K562 (cell line): Measurements from ENCODE around the gene NELL1. TPM values are rescaled to one million over a fixed set of nuclear protein-coding genes. Genes with fewer than 3 reads are reported as not detected.

Source experiments
- ATAC-seq: fragments of 200-7000 bp; cut with Tn5 transposase; 3 replicates; pipeline ENCODE4 v1.9.1; 2020; ENCODE audit warnings: moderate library complexity
- BruUV-seq: library from RNA; stranded (reverse); fragments of 400-500 nt; replicated peaks from 2 replicates; lab custom pipeline; 2021; lab: Mats Ljungman, UMichigan
- CTCF ChIA-PET: fragments of 300-600 bp; formaldehyde crosslinking; extraction: SDS; loops from one replicate; lab custom pipeline; 2021; ENCODE audit warnings: low intra/inter-chr PET ratio; lab: Yijun Ruan, JAX
- POLR2A ChIA-PET: fragments of 300-600, 350-650 bp; sonication (Branson Sonifier 250); formaldehyde crosslinking; extraction: SDS; loops from one replicate; lab custom pipeline; 2021; ENCODE audit warnings: antibody characterized with exemption, inconsistent platforms; lab: Yijun Ruan, JAX
- DNase-seq, 4 experiments: peaks; one replicate each; pipeline versions ENCODE4 v3.0.0 to v3.0.0-alpha.2; 2011 to 2018; ENCODE audit warnings: low spot score in 3 of 4, mixed read lengths in 3 of 4; ENCODE audit errors: extremely low read depth in 1 of 4
- FAIRE-seq: peaks from 2 replicates; lab custom pipeline; 2011; peaks lifted over from hg19 to GRCh38; lab: Jason Lieb, UNC
- H2AFZ ChIP-seq: 2 replicates; pipeline ENCODE4 v1.6.0; 2011; ENCODE audit warnings: low read depth, low read length, control low read depth, inconsistent platforms
- H3K27ac ChIP-seq: fragments of 200-600 bp; 3 replicates; pipeline ENCODE4 v1.8.0; 2011; ENCODE audit warnings: low read depth, mild to moderate bottlenecking, control low read depth, inconsistent platforms, low read length, moderate library complexity, mixed read lengths; ENCODE audit errors: extremely low read depth
- H3K27me3 ChIP-seq, 2 experiments: fragments of 300-600 bp in 1 of 2; 2 replicates in 1 of 2; 3 replicates in 1 of 2; pipeline versions ENCODE4 v1.6.0 to v1.8.0; 2011; ENCODE audit warnings: inconsistent platforms in 2 of 2, low read length in 2 of 2, mild to moderate bottlenecking in 1 of 2, mixed read lengths in 1 of 2, moderate library complexity in 1 of 2; ENCODE audit not compliant: control insufficient read depth in 2 of 2, insufficient read depth in 2 of 2
- H3K36me3 ChIP-seq: fragments of 300-600 bp; 3 replicates; pipeline ENCODE4 v1.8.0; 2011; ENCODE audit warnings: mild to moderate bottlenecking, low read length, inconsistent platforms; ENCODE audit not compliant: control insufficient read depth, insufficient read depth
- H3K4me1 ChIP-seq, 2 experiments: fragments of 200-600 bp in 1 of 2; replicated peaks in 1 of 2; 2 replicates in 1 of 2; 3 replicates in 1 of 2; pipeline versions ENCODE4 v1.5.1 to v1.8.0; 2011; ENCODE audit warnings: inconsistent platforms in 2 of 2, low read length in 2 of 2, mild to moderate bottlenecking in 1 of 2, mixed read lengths in 1 of 2, moderate library complexity in 1 of 2; ENCODE audit not compliant: control insufficient read depth in 2 of 2, insufficient read depth in 2 of 2
- H3K4me2 ChIP-seq: 2 replicates; pipeline ENCODE4 v1.6.1; 2011; ENCODE audit warnings: low read length, control low read depth, inconsistent platforms, mixed read lengths; ENCODE audit not compliant: insufficient read depth
- H3K4me3 ChIP-seq: fragments of 200-600 bp; sonication (generic), shearing (Covaris generic); 2 replicates; pipeline ENCODE4 v1.5.1; 2016; ENCODE audit warnings: control low read depth, inconsistent platforms
- H3K79me2 ChIP-seq: fragments of 200-600 bp; 3 replicates; pipeline ENCODE4 v1.8.0; 2011; ENCODE audit warnings: low read length, inconsistent platforms; ENCODE audit not compliant: control insufficient read depth, insufficient read depth
- H3K9ac ChIP-seq, 2 experiments: 2 replicates each; pipeline versions ENCODE4 v1.6.0 to v1.6.1; 2011; ENCODE audit warnings: low read depth in 2 of 2, low read length in 2 of 2, control low read depth in 1 of 2, inconsistent platforms in 1 of 2, mild to moderate bottlenecking in 1 of 2, mixed read lengths in 1 of 2; ENCODE audit not compliant: insufficient read depth in 1 of 2
- H3K9me1 ChIP-seq: one replicate; pipeline ENCODE4 v1.6.0; 2011; ENCODE audit warnings: inconsistent platforms, mild to moderate bottlenecking, low read length, moderate library complexity; ENCODE audit not compliant: control insufficient read depth, insufficient read depth
- H3K9me3 ChIP-seq: replicated peaks from 2 replicates; pipeline ENCODE4 v1.5.1; 2011; ENCODE audit warnings: low read depth, low read length, inconsistent platforms; ENCODE audit not compliant: control insufficient read depth, insufficient read depth
- H4K20me1 ChIP-seq: replicated peaks from 2 replicates; pipeline ENCODE4 v1.6.1; 2011; ENCODE audit warnings: low read length, inconsistent platforms, mixed read lengths; ENCODE audit not compliant: control insufficient read depth, insufficient read depth
- DDX20 ChIP-seq: fragments of 450-650 bp; IDR thresholded peaks from 2 replicates; pipeline ENCODE4 v1.6.1; 2016; ENCODE audit warnings: missing genetic modification characterization, low read depth, mild to moderate bottlenecking, missing compliant biosample characterization, moderate library complexity
- HLTF ChIP-seq: fragments of 450-650 bp; IDR thresholded peaks from 2 replicates; pipeline ENCODE4 v1.6.1; 2016
- MEF2A ChIP-seq: IDR thresholded peaks from 2 replicates; pipeline ENCODE4 v1.6.1; 2011; ENCODE audit warnings: low read depth, mild to moderate bottlenecking, low read length, moderate library complexity; ENCODE audit not compliant: control insufficient read depth
- MEIS2 ChIP-seq: fragments of 450-650 bp; IDR thresholded peaks from 2 replicates; pipeline ENCODE4 v1.6.1; 2014; ENCODE audit warnings: mild to moderate bottlenecking; ENCODE audit not compliant: partially characterized antibody
- SMARCA4 ChIP-seq: fragments of 450-650 bp; IDR thresholded peaks from 2 replicates; pipeline ENCODE4 v1.6.1; 2016
- SOX6 ChIP-seq: fragments of 450-650 bp; IDR thresholded peaks from 2 replicates; pipeline ENCODE4 v1.6.1; 2014; ENCODE audit warnings: mild to moderate bottlenecking
- SP2 ChIP-seq: IDR thresholded peaks from 2 replicates; pipeline ENCODE4 v1.6.1; 2011; ENCODE audit warnings: mild to moderate bottlenecking, low read depth, low read length, moderate library complexity; ENCODE audit not compliant: poor library complexity, severe bottlenecking; ENCODE audit errors: extremely low read depth
- ZNF318 ChIP-seq, 2 experiments: fragments of 450-650 bp; IDR thresholded peaks; 2 replicates each; pipeline ENCODE4 v1.6.1; 2016; ENCODE audit warnings: mild to moderate bottlenecking in 2 of 2, borderline replicate concordance in 1 of 2, low read depth in 1 of 2, moderate library complexity in 1 of 2
- ZNF431 ChIP-seq: sonication (generic); formaldehyde crosslinking; IDR thresholded peaks from 2 replicates; pipeline ENCODE4 v1.8.0; 2022; ENCODE audit warnings: mild to moderate bottlenecking, missing genetic modification reagents
- ZNF639 ChIP-seq, 2 experiments: fragments of 200-800 bp in 1 of 2; sonication (Bioruptor generic) in 1 of 2; sonication (generic) in 1 of 2; formaldehyde crosslinking in 1 of 2; IDR thresholded peaks in 1 of 2; conservative IDR thresholded peaks in 1 of 2; 2 replicates each; pipeline versions ENCODE4 v1.5.0 to v1.6.1; 2016 to 2020; ENCODE audit warnings: missing compliant biosample characterization in 1 of 2, missing genetic modification characterization in 1 of 2, missing genetic modification reagents in 1 of 2
- WGBS: fragments of 100-300 bp; shearing (Covaris generic); methylation state at CpG from one replicate; pipeline ENCODE4 v1.1.6; 2016; ENCODE audit warnings: low coverage, mixed read lengths; ENCODE audit not compliant: insufficient coverage; ENCODE audit errors: missing lambda C conversion rate; 5-methylcytosine and 5-hydroxymethylcytosine counted together
- in situ Hi-C: fragments of 300-500 bp; cut with MboI; formaldehyde crosslinking; loops from 4 replicates; pipeline ENCODE4 v1.15.0; 2018; ENCODE audit warnings: inconsistent platforms, mixed read lengths
- intact Hi-C: fragments of 100-400 bp; cut with micrococcal nuclease; formaldehyde crosslinking; loops from 2 replicates; pipeline ENCODE4 v1.14.2; 2022
- polyA plus RNA-seq, 8 experiments: library from polyadenylated mRNA; depleted of rRNA in 4 of 8; stranded (reverse) in 5 of 8; unstranded in 3 of 8; fragments of >200 nt; fragmentation: Nextera tagmentation in 2 of 8; fragmentation: Illumina TruSeq in 1 of 8; extraction: Ambion mirVana in 2 of 8; extraction: Trizol in 1 of 8; gene quantifications; 2 replicates each; pipeline versions ENCODE4 v1.2.1 to v1.2.3, GENCODE V29; 2011 to 2014; ENCODE audit warnings: inconsistent platforms in 1 of 8, missing spikeins in 1 of 8
- total RNA-seq, 7 experiments: library from RNA; depleted of rRNA in 6 of 7; stranded (reverse); fragments of >200 nt in 6 of 7; fragmentation: Illumina TruSeq in 2 of 7; extraction: Trizol in 2 of 7; gene quantifications; 2 replicates each; pipeline versions ENCODE4 v1.2.1 to v1.2.3, GENCODE V29; 2011 to 2021; ENCODE audit warnings: low replicate concordance in 1 of 7

Gene NELL1
- total and polyA plus RNA-seq, 9 of the 15 experiments (the other 6 are each of a cell fraction or from before 2014, with no cell fraction given), result not detected

GRCh38 chr11:21476588-21476987, 807.2 kb downstream of the NELL1 start:
- intact Hi-C loops (no loop called here), in situ Hi-C loops (no loop called here)
- BruUV-seq, result no TSS peak
- H3K27ac ChIP-seq, result no peak overlapping the region
- WGBS, result 0% methylated on average over 4 of the region's 4 CpGs
- TF ChIP-seq SMARCA4, result no peak
- no peak for TF ChIP-seq DDX20 (tag)
- TF ChIP-seq SOX6, result no peak
- TF ChIP-seq ZNF431, result no peak
- no peak for TF ChIP-seq ZNF318 (IDR thresholded peaks at IDR 0.05; ENCODE audit: borderline replicate concordance in 1 of 2, low read depth in 1 of 2)
- no peak for TF ChIP-seq SP2
- no peak for TF ChIP-seq ZNF639 (CRISPR knock-in tag; conservative IDR thresholded peaks at IDR 0.05 in 1 of 2, IDR thresholded peaks at IDR 0.05 in 1 of 2)
- no peak for TF ChIP-seq HLTF
- TF ChIP-seq MEF2A, result no peak
- no peak for TF ChIP-seq MEIS2
- TF ChIP-seq, all 486 proteins: peak for 0
- Histone ChIP-seq H4K20me1 (no peaks in the 10 kb centered on the region), H3K9ac (no peak overlapping the region), H3K4me3 (no peak overlapping the region), H2AFZ (no peak overlapping the region), H3K9me1 (no peaks in the 10 kb centered on the region), H3K27me3 (no peaks in the 10 kb centered on the region), H3K9me3 (no peaks in the 10 kb centered on the region; the same call in 1 of the 2 replicates), H3K4me1 (no peaks in the 10 kb centered on the region), H3K4me2 (no peak overlapping the region), H3K36me3 (no peaks in the 10 kb centered on the region), H3K79me2 (no peaks in the 10 kb centered on the region)
- FAIRE-seq, result no peak
- ChIA-PET CTCF (no interaction called here), POLR2A (no interaction called here)
- ATAC-seq, result no peak
- no peak for DNase-seq
